ENCODE results near the gene RTTN.
"Not testable (repeated sequence)": the region's sequence is repeated elsewhere in the genome, so short reads cannot be mapped to it uniquely, and the experiment has no call there.

Gene RTTN

DNA sequence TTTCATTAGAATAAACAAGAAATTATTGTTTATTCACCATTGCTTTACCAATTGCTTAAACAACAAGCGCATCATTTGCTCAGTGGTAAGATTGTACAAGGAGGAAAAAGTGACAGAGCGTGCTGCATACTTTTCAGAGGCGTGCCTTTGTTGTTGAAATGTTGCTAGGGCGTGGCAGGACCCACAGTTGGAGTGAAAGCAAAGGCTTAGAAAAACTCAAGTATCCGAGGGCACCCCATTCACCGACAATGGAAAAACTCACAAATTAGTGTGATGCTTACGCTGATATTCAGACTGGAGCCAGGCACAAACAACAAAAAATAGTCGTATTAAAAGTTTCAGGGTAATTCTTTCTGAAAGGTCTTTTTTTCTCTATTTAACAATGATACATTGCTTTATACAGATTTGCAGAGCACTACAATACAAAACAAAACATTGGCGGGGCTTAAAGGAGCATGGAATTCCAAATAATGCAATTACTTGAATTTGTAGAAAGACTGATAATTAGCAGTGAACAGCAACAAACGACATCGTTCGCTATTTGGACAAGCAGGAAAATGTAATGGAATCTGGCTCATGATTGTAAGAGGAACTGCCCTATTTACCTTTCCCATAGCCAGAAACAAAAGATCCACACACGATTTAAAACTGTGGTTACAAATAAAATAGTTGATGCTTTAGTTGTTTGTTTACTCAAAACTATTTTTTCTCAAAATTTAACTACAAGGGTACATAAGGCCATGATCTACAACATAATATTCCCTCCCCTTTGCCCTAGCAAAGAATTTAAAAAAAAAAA lies 37.8 kb upstream of the RTTN start:
- TF ChIP-seq, protein P1, sequence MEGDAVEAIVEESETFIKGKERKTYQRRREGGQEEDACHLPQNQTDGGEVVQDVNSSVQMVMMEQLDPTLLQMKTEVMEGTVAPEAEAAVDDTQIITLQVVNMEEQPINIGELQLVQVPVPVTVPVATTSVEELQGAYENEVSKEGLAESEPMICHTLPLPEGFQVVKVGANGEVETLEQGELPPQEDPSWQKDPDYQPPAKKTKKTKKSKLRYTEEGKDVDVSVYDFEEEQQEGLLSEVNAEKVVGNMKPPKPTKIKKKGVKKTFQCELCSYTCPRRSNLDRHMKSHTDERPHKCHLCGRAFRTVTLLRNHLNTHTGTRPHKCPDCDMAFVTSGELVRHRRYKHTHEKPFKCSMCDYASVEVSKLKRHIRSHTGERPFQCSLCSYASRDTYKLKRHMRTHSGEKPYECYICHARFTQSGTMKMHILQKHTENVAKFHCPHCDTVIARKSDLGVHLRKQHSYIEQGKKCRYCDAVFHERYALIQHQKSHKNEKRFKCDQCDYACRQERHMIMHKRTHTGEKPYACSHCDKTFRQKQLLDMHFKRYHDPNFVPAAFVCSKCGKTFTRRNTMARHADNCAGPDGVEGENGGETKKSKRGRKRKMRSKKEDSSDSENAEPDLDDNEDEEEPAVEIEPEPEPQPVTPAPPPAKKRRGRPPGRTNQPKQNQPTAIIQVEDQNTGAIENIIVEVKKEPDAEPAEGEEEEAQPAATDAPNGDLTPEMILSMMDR (IDR thresholded peaks at IDR 0.05; ENCODE audit: control extremely low read depth, extremely low read depth, low read depth, missing control alignments), result no peak
- CTCF ChIA-PET, result no interaction called here
- POLR2A ChIA-PET, result no interaction called here
- no peak for DNase-seq (ENCODE audit: extremely low spot score)

DNA sequence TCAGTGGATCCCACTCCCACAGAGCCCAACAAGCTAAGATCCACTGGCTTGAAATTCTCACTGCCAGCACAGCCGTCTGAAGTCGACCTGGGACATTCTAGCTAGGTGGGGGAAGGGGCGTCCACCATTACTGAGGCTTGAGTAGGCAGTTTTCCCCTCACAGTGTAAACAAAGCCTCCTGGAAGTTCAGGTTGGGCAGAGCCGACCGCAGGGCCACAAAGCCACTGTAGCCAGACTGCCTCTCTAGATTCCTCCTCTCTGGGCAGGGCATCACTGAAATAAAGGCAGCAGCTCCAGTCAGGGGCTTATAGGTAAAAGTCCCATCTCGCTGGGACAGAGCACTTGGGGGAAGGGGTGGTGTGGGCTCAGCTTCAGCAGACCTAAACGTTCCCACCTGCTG lies 31.4 kb upstream of the RTTN start:
- CTCF ChIA-PET, result interaction anchor here (1.7 kb wide), 1 partner anchor 11 kb away, joined by 4 read pairs; no protein-coding TSS in a partner anchor
- POLR2A ChIA-PET; DNase-seq (ENCODE audit: extremely low spot score): not testable (repeated sequence)

DNA sequence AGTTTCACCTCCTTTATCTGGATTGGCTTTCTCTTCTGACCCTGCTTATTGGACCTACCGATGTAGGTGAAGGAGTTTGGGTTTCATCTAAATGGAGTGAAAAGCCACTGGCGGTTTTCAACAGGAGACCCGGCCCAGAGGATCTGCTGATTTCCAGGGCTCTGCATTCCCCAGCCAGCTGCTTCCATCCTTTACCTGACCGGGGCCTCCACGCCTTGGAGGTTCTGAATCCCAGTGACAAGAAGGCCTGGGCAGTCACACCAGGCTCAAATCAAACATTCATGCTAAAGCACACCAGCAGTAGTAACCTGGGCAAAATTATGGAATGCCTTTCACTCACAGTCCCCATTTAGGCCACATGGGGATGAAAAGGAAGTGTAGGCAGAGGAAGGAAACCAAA lies 30.0 kb upstream of the RTTN start:
- CTCF ChIA-PET, result interaction anchor here (1.2 to 1.7 kb wide), 2 partner anchors 9 to 21 kb away, joined by 3 to 4 read pairs; no protein-coding TSS in a partner anchor
- TF ChIP-seq, protein P1 (IDR thresholded peaks at IDR 0.05; ENCODE audit: control extremely low read depth, extremely low read depth, low read depth, missing control alignments), result no peak
- no peak for DNase-seq (ENCODE audit: extremely low spot score)
- POLR2A ChIA-PET, result no interaction called here

DNA sequence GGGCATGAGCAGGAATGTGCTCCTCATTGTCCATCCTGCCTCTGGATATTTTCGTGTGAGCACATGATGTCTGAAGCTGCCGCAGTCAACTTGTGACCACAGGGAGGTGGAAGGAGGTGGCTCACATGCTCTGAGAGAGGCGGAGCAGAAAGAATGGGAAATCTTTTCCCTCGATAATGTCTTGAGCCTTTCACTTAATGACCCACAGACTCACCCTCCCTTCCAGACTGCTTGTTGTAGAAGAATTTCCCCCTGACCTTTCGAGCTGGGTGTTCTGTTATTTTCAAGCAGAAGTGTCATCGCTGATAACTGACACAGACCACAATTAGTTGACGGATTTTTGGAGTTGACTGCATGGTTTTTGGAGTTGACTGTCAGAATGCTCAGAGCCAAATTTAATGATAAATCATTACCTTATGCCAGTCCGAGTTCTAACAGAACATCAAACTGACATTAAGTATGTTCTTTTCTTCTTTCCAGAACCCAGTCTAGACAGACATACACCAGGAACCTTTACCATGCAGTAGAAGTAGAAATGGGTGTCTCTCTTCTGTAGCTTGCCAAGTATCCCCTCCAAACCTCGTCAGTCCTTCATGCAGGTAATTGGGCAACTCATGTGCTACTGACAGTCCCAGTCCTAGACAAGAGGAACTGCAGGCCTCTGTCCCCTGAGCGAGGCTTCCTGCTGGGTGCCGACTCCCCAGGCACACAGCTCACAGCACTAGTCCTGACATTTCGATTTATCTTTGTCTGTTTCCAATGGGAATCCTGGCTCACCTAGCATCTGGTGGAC lies 29.4 kb upstream of the RTTN start:
- ChIA-PET CTCF (interaction anchor here (1.1 to 1.2 kb wide), 2 partner anchors 10 to 21 kb away, joined by 3 read pairs; no protein-coding TSS in a partner anchor), POLR2A (no interaction called here)
- DNase-seq (ENCODE audit: extremely low spot score), result no peak
- TF ChIP-seq, protein P1 (IDR thresholded peaks at IDR 0.05; ENCODE audit: control extremely low read depth, extremely low read depth, low read depth, missing control alignments), result no peak

DNA sequence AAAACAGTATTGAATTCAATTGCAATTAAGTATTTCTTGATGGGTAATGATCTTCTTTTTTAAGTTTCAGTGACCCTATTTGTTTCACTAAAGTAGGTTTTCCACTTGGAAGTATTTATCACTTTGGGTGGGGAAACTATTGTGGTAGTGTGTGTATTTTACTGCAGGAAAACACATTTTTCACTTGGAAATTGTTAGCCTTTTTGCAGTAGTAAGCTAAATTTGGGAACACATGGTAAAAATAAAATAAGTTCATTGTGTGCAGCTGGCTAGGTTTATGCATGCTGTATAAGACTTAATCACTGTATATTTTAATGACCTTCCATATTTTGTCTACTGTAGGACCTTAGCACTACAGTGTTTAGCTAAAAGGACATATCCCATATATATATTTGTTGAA lies 28.5 kb upstream of the RTTN start:
- CTCF ChIA-PET, result interaction anchor here (1.1 kb wide), 1 partner anchor 9 kb away, joined by 3 read pairs; no protein-coding TSS in a partner anchor
- DNase-seq (ENCODE audit: extremely low spot score), result no peak

DNA sequence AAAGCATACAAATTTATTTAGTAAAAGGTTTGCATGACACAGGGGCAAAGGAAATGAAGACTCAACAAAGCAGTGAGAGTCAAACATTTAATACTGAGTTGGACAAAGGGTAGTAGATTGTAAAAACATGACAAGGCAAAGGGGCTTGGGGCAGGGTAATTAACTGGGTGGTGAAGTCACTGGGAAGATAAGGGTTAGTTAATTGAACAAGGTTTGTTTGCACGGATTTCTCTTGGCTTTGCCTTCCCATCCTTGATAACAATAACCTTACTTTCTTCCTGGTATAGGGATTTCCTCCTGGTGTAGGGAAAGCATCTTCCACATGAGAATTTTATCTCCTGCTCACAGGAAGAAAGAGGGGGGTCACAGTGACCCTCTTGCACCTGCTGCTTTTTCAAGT lies 26.8 kb upstream of the RTTN start:
- TF ChIP-seq, protein P1 (IDR thresholded peaks at IDR 0.05; ENCODE audit: control extremely low read depth, extremely low read depth, low read depth, missing control alignments), result no peak
- DNase-seq (ENCODE audit: extremely low spot score), result no peak
- POLR2A ChIA-PET, result no interaction called here
- CTCF ChIA-PET, result no interaction called here

More for the DNA sequence above, 28.5 kb upstream of the RTTN start:
- POLR2A ChIA-PET, result no interaction called here
- TF ChIP-seq, protein P1 (IDR thresholded peaks at IDR 0.05; ENCODE audit: control extremely low read depth, extremely low read depth, low read depth, missing control alignments), result no peak

DNA sequence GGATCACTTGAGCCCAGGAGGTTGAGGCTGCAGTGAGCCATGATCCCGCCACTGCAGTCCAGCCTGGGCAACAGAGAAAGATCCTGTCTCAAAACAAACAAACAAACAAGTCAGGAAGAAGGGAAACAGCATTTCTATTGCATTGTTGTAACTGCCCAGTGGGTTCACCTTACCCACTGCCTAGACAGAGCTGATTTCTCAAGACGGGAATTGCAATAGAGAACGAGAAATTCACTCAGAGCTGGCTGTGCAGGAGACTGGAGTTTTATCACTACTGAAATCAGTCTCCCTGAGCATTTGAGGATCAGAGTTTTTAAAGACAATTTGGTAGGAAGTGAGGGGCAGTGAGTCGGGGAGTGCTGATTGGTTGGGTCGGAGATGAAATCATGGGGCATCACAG lies 24.2 kb upstream of the RTTN start:
- TF ChIP-seq, protein P1 (IDR thresholded peaks at IDR 0.05; ENCODE audit: control extremely low read depth, extremely low read depth, low read depth, missing control alignments), result no peak
- ChIA-PET POLR2A (no interaction called here), CTCF (no interaction called here)
- no peak for DNase-seq (ENCODE audit: extremely low spot score)

Data from GM10248 (cell line).